ENCODE measurements around the gene SETD5.

- TF ChIP-seq POLR2A (IDR thresholded peaks at IDR 0.05; ENCODE audit: low read depth, low read length) (no peak), CTCF (IDR thresholded peaks at IDR 0.05; ENCODE audit: extremely low read depth in 1 of 2, insufficient read depth in 1 of 2, low read depth in 1 of 2, low read length in 2 of 2) (peak; percentile 96 to 97), EZH2 (IDR thresholded peaks at IDR 0.05; ENCODE audit: borderline replicate concordance, low read depth, low read length, severe bottlenecking) (peak; percentile 51), MAX (IDR thresholded peaks at IDR 0.05; ENCODE audit: insufficient read depth, insufficient read length) (no peak), FOS (IDR thresholded peaks at IDR 0.05; ENCODE audit: borderline replicate concordance, insufficient read depth, low read length) (no peak), POLR2AphosphoS5 (IDR thresholded peaks at IDR 0.05; ENCODE audit: insufficient read depth, low read depth, low read length) (no peak), GATA2 (IDR thresholded peaks at IDR 0.05; ENCODE audit: insufficient read depth, insufficient read length, low read depth, low read length) (no peak)
Measured at GRCh38 chr3:9500108-9501050, 103.0 kb downstream of the SETD5 start.

Data from endothelial cell of umbilical vein (primary cell).